Neuronal stem cell (in vitro differentiated cells): ENCODE data around the gene DERL2.
"Not testable (repeated sequence)": the region's sequence is repeated elsewhere in the genome, so short reads cannot be mapped to it uniquely, and the experiment has no call there.

Experiments
- DNase-seq: peaks from one replicate; pipeline ENCODE4 v3.0.0-alpha.2; 2013; ENCODE audit warnings: low spot score
- H2AFZ ChIP-seq: one replicate; pipeline ENCODE4 v1.6.1; 2013; ENCODE audit warnings: mild to moderate bottlenecking, low read length, inconsistent platforms
- H2AK5ac ChIP-seq: 2 replicates; pipeline ENCODE4 v1.6.1; 2013; ENCODE audit warnings: low read depth, mild to moderate bottlenecking, inconsistent platforms, low read length, moderate library complexity, mixed read lengths
- H2BK120ac ChIP-seq: 2 replicates; pipeline ENCODE4 v1.6.1; 2013; ENCODE audit warnings: low read depth, mild to moderate bottlenecking, inconsistent platforms, low read length, moderate library complexity, mixed read lengths
- H2BK12ac ChIP-seq: one replicate; pipeline ENCODE4 v1.6.1; 2013; ENCODE audit warnings: low read length, inconsistent platforms
- H2BK15ac ChIP-seq: 2 replicates; pipeline ENCODE4 v1.6.1; 2013; ENCODE audit warnings: mild to moderate bottlenecking, low read length, inconsistent platforms, mixed read lengths
- H2BK5ac ChIP-seq: one replicate; pipeline ENCODE4 v1.6.1; 2013; ENCODE audit warnings: inconsistent platforms, mild to moderate bottlenecking, low read length, moderate library complexity
- H3K14ac ChIP-seq: one replicate; pipeline ENCODE4 v1.6.1; 2013; ENCODE audit warnings: low read length, inconsistent platforms
- H3K18ac ChIP-seq: 2 replicates; pipeline ENCODE4 v1.6.1; 2013; ENCODE audit warnings: low read length, inconsistent platforms
- H3K23ac ChIP-seq: 2 replicates; pipeline ENCODE4 v1.6.1; 2013; ENCODE audit warnings: low read depth, mild to moderate bottlenecking, mixed read lengths, low read length, inconsistent platforms; ENCODE audit not compliant: poor library complexity
- H3K27ac ChIP-seq: replicated peaks from 3 replicates; pipeline ENCODE4 v1.5.1; 2013; ENCODE audit warnings: low read length, inconsistent platforms
- H3K27me3 ChIP-seq, 3 experiments: 2 replicates each; pipeline ENCODE4 v1.6.1; 2013; ENCODE audit warnings: low read length in 3 of 3, mild to moderate bottlenecking in 2 of 3, inconsistent platforms in 1 of 3, low read depth in 1 of 3, mixed read lengths in 1 of 3, moderate library complexity in 1 of 3; ENCODE audit not compliant: control insufficient read depth in 3 of 3, insufficient read depth in 3 of 3
- H3K36me3 ChIP-seq, 2 donors: replicated peaks in 1 of 2; 2 replicates each; pipeline ENCODE4 v1.6.1; 2013; ENCODE audit warnings: low read length in 2 of 2; ENCODE audit not compliant: control insufficient read depth in 2 of 2, insufficient read depth in 2 of 2
- H3K4ac ChIP-seq: 2 replicates; pipeline ENCODE4 v1.6.1; 2013; ENCODE audit warnings: inconsistent platforms, mild to moderate bottlenecking, low read length, moderate library complexity
- H3K4me1 ChIP-seq, 2 donors: 1 replicate in 1 of 2; 2 replicates in 1 of 2; pipeline ENCODE4 v1.6.1; 2013; ENCODE audit warnings: low read length in 2 of 2, low read depth in 1 of 2; ENCODE audit not compliant: control insufficient read depth in 2 of 2, insufficient read depth in 1 of 2
- H3K4me2 ChIP-seq: one replicate; pipeline ENCODE4 v1.6.1; 2013; ENCODE audit warnings: mild to moderate bottlenecking, low read length, inconsistent platforms; ENCODE audit not compliant: insufficient read depth, poor library complexity, severe bottlenecking
- H3K4me3 ChIP-seq, 2 donors: 2 replicates each; pipeline ENCODE4 v1.5.1; 2013; ENCODE audit warnings: low read length in 2 of 2, mild to moderate bottlenecking in 2 of 2, inconsistent platforms in 1 of 2, moderate library complexity in 1 of 2
- H3K79me1 ChIP-seq: one replicate; pipeline ENCODE4 v1.6.1; 2013; ENCODE audit warnings: low read depth, mild to moderate bottlenecking, inconsistent platforms, low read length, moderate library complexity
- H3K9ac ChIP-seq: one replicate; pipeline ENCODE4 v1.6.1; 2013; ENCODE audit warnings: mild to moderate bottlenecking, low read depth, low read length, inconsistent platforms; ENCODE audit not compliant: poor library complexity
- H3K9me3 ChIP-seq, 2 donors: replicated peaks in 1 of 2; 2 replicates each; pipeline versions ENCODE3 to v1.6.1; 2013; ENCODE audit warnings: low read length in 2 of 2, mild to moderate bottlenecking in 2 of 2, inconsistent platforms in 1 of 2, low read depth in 1 of 2, mixed read lengths in 1 of 2, moderate library complexity in 1 of 2; ENCODE audit not compliant: control insufficient read depth in 2 of 2, insufficient read depth in 1 of 2
- H4K8ac ChIP-seq: one replicate; pipeline ENCODE4 v1.6.1; 2013; ENCODE audit warnings: low read depth, mild to moderate bottlenecking, inconsistent platforms, low read length, moderate library complexity
- H4K91ac ChIP-seq: one replicate; pipeline ENCODE4 v1.6.1; 2013; ENCODE audit warnings: low read length, low read depth, mild to moderate bottlenecking, inconsistent platforms; ENCODE audit not compliant: poor library complexity
- WGBS, 2 donors: extraction: QIAGEN DNeasy Blood & Tissue Kit; methylation state at CpG; one replicate each; pipeline ENCODE4 v1.1.7; 2013; ENCODE audit warnings: missing lambda C conversion rate in 2 of 2, mixed read lengths in 1 of 2; ENCODE audit not compliant: insufficient read length in 2 of 2, insufficient replicate concordance in 1 of 2; ENCODE audit errors: extremely low coverage in 2 of 2; 5-methylcytosine and 5-hydroxymethylcytosine counted together

The DERL2 gene

GRCh38 chr17:5431949-5432556 lies 53.9 kb downstream of the DERL2 start:
- H2BK120ac ChIP-seq = no peak overlapping the region
- H4K8ac ChIP-seq = no peak overlapping the region
- no peak overlapping the region for H3K4me3 ChIP-seq
- H2BK12ac ChIP-seq = no peak overlapping the region
- H3K23ac ChIP-seq = no peak overlapping the region
- no peak overlapping the region for H3K4ac ChIP-seq
- peaks cover 3% of the 10 kb centered on the region for H3K79me1 ChIP-seq
- no peaks in the 10 kb centered on the region for H3K27me3 ChIP-seq
- no peak overlapping the region for H2AFZ ChIP-seq
- H2BK15ac ChIP-seq = no peak overlapping the region
- no peak overlapping the region for H3K27ac ChIP-seq
- H3K36me3 ChIP-seq = peaks cover 59 to 96% of the 10 kb centered on the region in 2 donors
- H2BK5ac ChIP-seq = no peak overlapping the region
- H4K91ac ChIP-seq = no peak overlapping the region
- H3K14ac ChIP-seq = no peak overlapping the region
- WGBS, 2 donors = no CpG with 5 or more reads among the region's 3 CpGs
- H2AK5ac ChIP-seq = no peak overlapping the region
- H3K4me2 ChIP-seq = no peak overlapping the region
- H3K9ac ChIP-seq = no peak overlapping the region
- DNase-seq = no peak
- H3K4me1 ChIP-seq = no peaks in the 10 kb centered on the region
- no peak overlapping the region for H3K18ac ChIP-seq
- H3K9me3 ChIP-seq = no peaks in the 10 kb centered on the region

GRCh38 chr17:5431234-5431633 lies 54.7 kb downstream of the DERL2 start:
- not testable (repeated sequence) for H3K14ac ChIP-seq, H2BK5ac ChIP-seq, H2BK12ac ChIP-seq, H3K4me1 ChIP-seq, H3K27me3 ChIP-seq, H2AFZ ChIP-seq, H3K9me3 ChIP-seq, H2AK5ac ChIP-seq, H3K4me2 ChIP-seq, H3K4me3 ChIP-seq, H4K91ac ChIP-seq, H4K8ac ChIP-seq, H3K27ac ChIP-seq, DNase-seq, H3K23ac ChIP-seq, H3K18ac ChIP-seq, H2BK15ac ChIP-seq, H3K79me1 ChIP-seq, H3K9ac ChIP-seq, H2BK120ac ChIP-seq, H3K4ac ChIP-seq
- peaks cover 58 to 95% of the 10 kb centered on the region in 2 donors for H3K36me3 ChIP-seq
- no CpG with 5 or more reads among the region's 5 CpGs for WGBS, 2 donors

GRCh38 chr17:5430413-5430999 lies 55.5 kb downstream of the DERL2 start:
- no peak for DNase-seq
- Histone ChIP-seq H2AK5ac (no peak overlapping the region), H2BK12ac (no peak overlapping the region), H3K4me2 (no peak overlapping the region), H3K18ac (no peak overlapping the region), H2BK5ac (no peak overlapping the region), H3K27ac (no peak overlapping the region), H3K9me3 (no peaks in the 10 kb centered on the region), H4K91ac (no peak overlapping the region), H3K36me3 (peaks cover 63 to 96% of the 10 kb centered on the region in 2 donors), H3K23ac (no peak overlapping the region), H3K4me1 (no peaks in the 10 kb centered on the region), H2BK120ac (no peak overlapping the region), H2BK15ac (no peak overlapping the region), H3K79me1 (peaks cover 3% of the 10 kb centered on the region), H3K9ac (no peak overlapping the region), H4K8ac (no peak overlapping the region), H3K14ac (no peak overlapping the region), H3K27me3 (no peaks in the 10 kb centered on the region), H3K4me3 (no peak overlapping the region), H2AFZ (no peak overlapping the region), H3K4ac (no peak overlapping the region)
- WGBS, 2 donors = no CpG with 5 or more reads among the region's 3 CpGs

GRCh38 chr17:5429191-5429887 lies 56.6 kb downstream of the DERL2 start:
- H2BK15ac ChIP-seq = no peak overlapping the region
- no peak overlapping the region for H3K14ac ChIP-seq
- no peaks in the 10 kb centered on the region for H3K79me1 ChIP-seq
- H2BK120ac ChIP-seq = no peak overlapping the region
- H3K4me1 ChIP-seq = no peaks in the 10 kb centered on the region
- no peak overlapping the region for H2BK12ac ChIP-seq
- H2AFZ ChIP-seq = no peak overlapping the region
- no peak overlapping the region for H2BK5ac ChIP-seq
- no peaks in the 10 kb centered on the region for H3K27me3 ChIP-seq
- peaks cover 61 to 98% of the 10 kb centered on the region in 2 donors for H3K36me3 ChIP-seq
- H3K9me3 ChIP-seq = no peaks in the 10 kb centered on the region
- H2AK5ac ChIP-seq = no peak overlapping the region
- no peak overlapping the region for H3K4me3 ChIP-seq
- H4K8ac ChIP-seq = no peak overlapping the region
- WGBS, 2 donors = no CpG with 5 or more reads among the region's 3 CpGs
- no peak overlapping the region for H3K9ac ChIP-seq
- no peak overlapping the region for H3K18ac ChIP-seq
- H3K27ac ChIP-seq = no peak overlapping the region
- H3K4me2 ChIP-seq = no peak overlapping the region
- no peak for DNase-seq
- no peak overlapping the region for H4K91ac ChIP-seq
- no peak overlapping the region for H3K4ac ChIP-seq
- H3K23ac ChIP-seq = no peak overlapping the region
